ENCODE results near the gene TUBB4B.

Gene TUBB4B

DNA sequence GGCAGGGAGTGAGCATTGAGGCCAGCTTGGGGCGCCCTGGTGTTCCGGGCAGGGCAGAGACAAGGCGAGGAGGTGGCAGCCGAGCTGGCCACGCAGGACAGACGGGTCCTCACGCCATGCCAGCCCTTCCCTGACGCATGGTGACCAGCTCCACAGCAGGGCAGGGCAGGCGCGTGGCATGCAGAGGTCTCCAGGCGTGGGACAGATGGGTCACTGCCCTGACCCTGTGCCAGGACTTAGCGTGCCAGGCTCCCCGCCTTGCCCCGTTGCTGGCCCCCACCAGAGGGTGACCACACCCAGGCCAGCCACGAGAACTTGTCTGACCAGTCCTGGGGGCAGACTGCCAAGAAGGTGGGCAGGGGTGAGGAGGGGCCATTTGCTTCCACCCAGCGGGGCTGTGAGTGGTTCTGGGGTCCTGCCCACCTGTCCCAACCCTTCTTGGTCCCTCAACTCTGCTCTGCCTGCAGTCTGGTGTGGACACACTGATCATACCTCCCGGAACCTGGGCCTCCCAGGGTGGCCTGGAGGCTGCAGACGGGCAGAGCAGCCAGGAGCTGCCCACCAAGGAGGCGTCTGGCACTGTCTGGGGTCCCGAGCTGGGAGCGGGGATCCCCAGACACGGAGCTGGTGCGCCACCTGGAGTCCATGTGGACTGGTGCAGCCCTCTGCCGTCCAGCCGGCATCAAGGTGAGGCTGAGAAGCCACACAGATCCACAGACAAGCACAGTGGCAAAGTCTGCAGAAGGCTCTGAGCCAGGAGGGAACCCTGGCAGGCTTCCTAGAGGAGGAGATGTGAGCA lies 13.8 kb upstream of the TUBB4B start, which contains the start of gene RNF224:
Gene RNF224 (plus strand): TSS at position 449 of the 799 bp plus-strand sequence. CDS start 834 bp downstream, outside the sequence.
- Histone ChIP-seq H3K79me2 (ENCODE audit: insufficient read depth, low read length) (no peaks in the 10 kb centered on the region), H3K36me3 (ENCODE audit: insufficient read depth, low read length) (no peaks in the 10 kb centered on the region), H3K9ac (ENCODE audit: low read length) (no peak within 1 kb of the TSS), H4K20me1 (ENCODE audit: insufficient read depth, low read length) (no peaks in the 10 kb centered on the region), H2AFZ (ENCODE audit: low read length) (no peak within 1 kb of the TSS), H3K4me2 (ENCODE audit: low read length) (no peak within 1 kb of the TSS), H3F3A (ENCODE audit: insufficient read depth, low read length) (no peaks in the 10 kb centered on the region), H3K27me3 (ENCODE audit: insufficient read depth, low read length) (peaks cover 10% of the 10 kb centered on the region; the same call in 1 of the 2 replicates), H3K4me1 (ENCODE audit: insufficient read depth, low read length, severe bottlenecking) (peaks cover 16% of the 10 kb centered on the region), H3K9me2 (ENCODE audit: low read depth, low read length) (no peaks in the 10 kb centered on the region), H3K27ac (ENCODE audit: low read depth, low read length, poor library complexity, severe bottlenecking) (no peak within 1 kb of the TSS), H3K9me3 (ENCODE audit: low read length) (no peaks in the 10 kb centered on the region), H3K4me3 (ENCODE audit: low read depth, low read length, poor library complexity, severe bottlenecking) (no peak within 1 kb of the TSS)
- TF ChIP-seq, protein P1, sequence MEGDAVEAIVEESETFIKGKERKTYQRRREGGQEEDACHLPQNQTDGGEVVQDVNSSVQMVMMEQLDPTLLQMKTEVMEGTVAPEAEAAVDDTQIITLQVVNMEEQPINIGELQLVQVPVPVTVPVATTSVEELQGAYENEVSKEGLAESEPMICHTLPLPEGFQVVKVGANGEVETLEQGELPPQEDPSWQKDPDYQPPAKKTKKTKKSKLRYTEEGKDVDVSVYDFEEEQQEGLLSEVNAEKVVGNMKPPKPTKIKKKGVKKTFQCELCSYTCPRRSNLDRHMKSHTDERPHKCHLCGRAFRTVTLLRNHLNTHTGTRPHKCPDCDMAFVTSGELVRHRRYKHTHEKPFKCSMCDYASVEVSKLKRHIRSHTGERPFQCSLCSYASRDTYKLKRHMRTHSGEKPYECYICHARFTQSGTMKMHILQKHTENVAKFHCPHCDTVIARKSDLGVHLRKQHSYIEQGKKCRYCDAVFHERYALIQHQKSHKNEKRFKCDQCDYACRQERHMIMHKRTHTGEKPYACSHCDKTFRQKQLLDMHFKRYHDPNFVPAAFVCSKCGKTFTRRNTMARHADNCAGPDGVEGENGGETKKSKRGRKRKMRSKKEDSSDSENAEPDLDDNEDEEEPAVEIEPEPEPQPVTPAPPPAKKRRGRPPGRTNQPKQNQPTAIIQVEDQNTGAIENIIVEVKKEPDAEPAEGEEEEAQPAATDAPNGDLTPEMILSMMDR (IDR thresholded peaks at IDR 0.05; ENCODE audit: low read length) = peak; percentile 96
- no peak for TF ChIP-seq EZH2 (IDR thresholded peaks at IDR 0.05; ENCODE audit: borderline replicate concordance, low read length)

DNA sequence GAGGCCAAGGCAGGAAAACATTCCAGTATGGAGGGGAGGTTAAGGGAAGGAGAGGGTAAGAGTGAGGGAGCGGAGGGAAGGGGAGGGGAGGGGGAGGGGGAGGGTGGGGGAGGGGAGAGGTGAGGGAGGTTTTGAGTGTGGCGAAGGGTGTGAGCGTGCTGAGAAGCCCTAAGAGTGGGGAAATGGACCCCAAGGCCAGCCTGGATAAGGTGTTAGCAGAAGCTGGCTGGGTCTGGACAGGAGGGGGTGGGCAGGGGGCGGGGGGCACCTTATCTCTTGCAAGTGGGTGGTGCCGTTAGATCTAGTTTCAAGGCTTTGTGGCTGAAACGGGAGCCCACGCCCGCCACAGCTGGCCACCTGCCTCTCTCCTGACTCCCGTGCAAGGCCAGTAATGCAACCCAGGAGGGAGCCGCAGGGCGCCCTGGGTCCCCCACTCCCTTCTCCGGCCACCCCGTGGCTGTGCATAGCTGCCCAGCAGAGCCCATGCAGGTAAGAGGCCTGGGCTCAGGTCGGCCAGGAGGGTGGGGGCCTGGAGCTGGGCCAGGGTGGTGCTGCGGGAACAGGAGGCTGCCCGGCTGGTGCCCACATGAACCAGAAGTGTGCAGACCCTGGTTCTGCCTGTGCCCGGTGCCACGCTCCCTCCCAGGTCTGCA lies 13.1 kb upstream of the TUBB4B start:
- Histone ChIP-seq H3K27me3 (ENCODE audit: insufficient read depth, low read length) (peaks cover 10% of the 10 kb centered on the region; the same call in 1 of the 2 replicates), H3K9ac (ENCODE audit: low read length) (no peak overlapping the region), H3K79me2 (ENCODE audit: insufficient read depth, low read length) (no peaks in the 10 kb centered on the region), H2AFZ (ENCODE audit: low read length) (no peak overlapping the region), H3K4me3 (ENCODE audit: low read depth, low read length, poor library complexity, severe bottlenecking) (no peak overlapping the region), H3F3A (ENCODE audit: insufficient read depth, low read length) (no peaks in the 10 kb centered on the region), H3K9me2 (ENCODE audit: low read depth, low read length) (no peaks in the 10 kb centered on the region), H3K27ac (ENCODE audit: low read depth, low read length, poor library complexity, severe bottlenecking) (no peak overlapping the region), H3K36me3 (ENCODE audit: insufficient read depth, low read length) (no peaks in the 10 kb centered on the region), H3K4me2 (ENCODE audit: low read length) (no peak overlapping the region), H3K4me1 (ENCODE audit: insufficient read depth, low read length, severe bottlenecking) (peaks cover 9% of the 10 kb centered on the region), H4K20me1 (ENCODE audit: insufficient read depth, low read length) (no peaks in the 10 kb centered on the region), H3K9me3 (ENCODE audit: low read length) (no peaks in the 10 kb centered on the region)
- TF ChIP-seq EZH2 (IDR thresholded peaks at IDR 0.05; ENCODE audit: borderline replicate concordance, low read length) = no peak
- TF ChIP-seq, protein P1 (IDR thresholded peaks at IDR 0.05; ENCODE audit: low read length) = no peak

DNA sequence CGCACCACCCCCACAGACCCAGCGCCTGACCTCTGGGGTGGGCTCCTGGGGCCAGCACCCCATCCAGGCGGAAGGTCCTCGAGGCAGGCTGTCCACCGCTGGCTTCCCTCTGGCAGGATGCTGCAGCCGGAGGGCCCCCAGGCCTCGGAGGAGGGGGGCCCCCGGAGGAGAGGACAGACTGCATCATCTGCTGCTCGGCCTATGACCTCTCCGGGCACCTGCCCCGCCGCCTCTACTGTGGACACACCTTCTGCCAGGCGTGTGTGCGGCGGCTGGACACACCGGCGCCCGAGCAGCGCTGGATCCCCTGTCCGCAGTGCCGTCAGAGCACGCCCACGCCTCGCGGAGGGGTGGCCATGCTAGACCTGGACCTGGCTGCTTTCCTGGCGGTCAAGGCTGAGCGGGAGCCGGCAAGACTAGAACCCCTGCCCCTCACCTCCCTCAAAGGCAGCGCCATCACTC lies 12.6 kb upstream of the TUBB4B start:
- H3K9me3 ChIP-seq (ENCODE audit: low read length) = no peaks in the 10 kb centered on the region
- no peaks in the 10 kb centered on the region for H4K20me1 ChIP-seq (ENCODE audit: insufficient read depth, low read length)
- H3K4me3 ChIP-seq (ENCODE audit: low read depth, low read length, poor library complexity, severe bottlenecking) = no peak overlapping the region
- H3K9me2 ChIP-seq (ENCODE audit: low read depth, low read length) = no peaks in the 10 kb centered on the region
- H3F3A ChIP-seq (ENCODE audit: insufficient read depth, low read length) = no peaks in the 10 kb centered on the region
- no peaks in the 10 kb centered on the region for H3K36me3 ChIP-seq (ENCODE audit: insufficient read depth, low read length)
- no peak overlapping the region for H2AFZ ChIP-seq (ENCODE audit: low read length)
- H3K27me3 ChIP-seq (ENCODE audit: insufficient read depth, low read length) = peaks cover 12% of the 10 kb centered on the region; the same call in 1 of the 2 replicates
- TF ChIP-seq EZH2 (IDR thresholded peaks at IDR 0.05; ENCODE audit: borderline replicate concordance, low read length) = no peak
- TF ChIP-seq, protein P1 (IDR thresholded peaks at IDR 0.05; ENCODE audit: low read length) = no peak
- peaks cover 7% of the 10 kb centered on the region for H3K4me1 ChIP-seq (ENCODE audit: insufficient read depth, low read length, severe bottlenecking)
- no peaks in the 10 kb centered on the region for H3K79me2 ChIP-seq (ENCODE audit: insufficient read depth, low read length)
- H3K9ac ChIP-seq (ENCODE audit: low read length) = no peak overlapping the region
- no peak overlapping the region for H3K4me2 ChIP-seq (ENCODE audit: low read length)
- no peak overlapping the region for H3K27ac ChIP-seq (ENCODE audit: low read depth, low read length, poor library complexity, severe bottlenecking)
